HG02798 (cell line): Measurements from ENCODE around the gene CACNB2.
A peak's percentile ranks its signal among the peaks of the same experiment; 100 is the strongest.
"Not testable (repeated sequence)": the region's sequence is repeated elsewhere in the genome, so short reads cannot be mapped to it uniquely, and the experiment has no call there.

Experiments used
- ATAC-seq: cut with Tn5 transposase; IDR thresholded peaks from one replicate; pipeline ENCODE4 v1.9.1; 2021; ENCODE audit warnings: mild to moderate bottlenecking; ENCODE audit not compliant: unreplicated experiment, poor library complexity

The CACNB2 gene

DNA sequence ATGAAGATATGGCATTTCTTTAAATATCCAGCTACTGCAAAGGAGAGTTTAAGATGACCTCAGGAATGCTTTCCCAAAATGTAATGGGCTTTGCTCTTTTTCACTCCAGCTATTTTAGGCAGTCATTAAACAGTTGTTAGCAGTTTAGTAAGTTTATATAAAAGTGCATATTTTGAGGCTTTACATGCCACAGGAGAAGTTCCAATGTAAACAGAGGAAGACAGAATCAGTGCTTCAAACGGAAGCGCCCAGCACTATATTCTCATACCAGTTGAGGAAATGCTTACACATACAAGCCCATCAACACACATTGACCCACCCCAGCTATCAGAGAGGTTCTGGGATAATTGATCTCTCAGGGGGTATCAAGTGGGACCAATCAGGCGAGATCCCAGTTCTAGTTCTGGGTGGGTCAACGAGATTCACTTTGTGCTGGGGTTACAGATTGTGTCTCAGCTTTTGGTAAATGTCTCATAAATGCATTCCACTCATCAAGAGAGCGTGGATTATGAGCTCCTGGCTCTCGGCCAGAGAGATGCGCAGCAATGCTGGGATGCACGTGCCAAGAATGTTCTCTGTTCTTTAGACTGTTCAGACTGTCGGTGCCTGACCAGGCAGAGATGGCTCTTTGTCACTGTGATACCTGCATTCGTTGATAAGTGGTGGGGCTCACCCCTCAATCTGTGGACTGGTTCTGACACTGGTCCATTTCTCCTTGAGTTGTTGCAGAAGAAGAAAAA lies 55.0 kb downstream of the CACNB2 start:
- no peak for ATAC-seq

DNA sequence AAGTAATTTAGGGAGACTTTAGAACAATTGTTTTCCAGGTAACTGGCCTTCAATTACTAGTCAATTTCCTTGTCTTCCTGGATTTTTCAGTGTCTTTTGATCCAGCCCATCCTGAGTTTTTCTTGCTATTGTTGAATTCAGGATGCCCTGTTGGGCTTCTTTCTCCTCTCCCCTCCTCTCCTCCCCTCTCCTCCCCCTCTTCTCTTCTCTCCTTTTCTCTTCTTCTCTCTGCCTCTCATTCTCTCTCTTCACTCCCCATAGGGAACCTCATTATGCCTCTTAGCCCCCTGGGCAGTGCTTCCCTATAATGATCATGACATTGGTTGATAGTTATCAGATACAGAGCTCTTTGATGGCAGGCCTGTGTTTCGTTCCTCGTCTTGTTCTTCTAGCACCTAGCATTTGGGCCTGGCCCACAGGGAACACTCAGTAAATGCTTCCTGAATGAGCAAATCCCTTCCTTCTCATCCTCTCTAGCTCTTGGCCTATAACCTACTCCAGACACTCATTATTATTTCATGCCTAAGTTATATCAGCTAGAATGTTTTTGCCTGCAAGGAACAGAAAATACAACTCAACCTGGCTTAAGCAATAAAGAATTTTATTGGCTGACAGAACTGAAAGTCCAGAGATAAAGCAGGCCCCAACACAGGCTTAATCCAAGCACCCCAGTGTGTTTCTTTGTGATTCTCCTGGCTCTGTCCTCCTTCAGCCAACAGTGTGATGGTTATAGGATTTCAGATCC lies 56.8 kb downstream of the CACNB2 start:
- no peak for ATAC-seq

DNA sequence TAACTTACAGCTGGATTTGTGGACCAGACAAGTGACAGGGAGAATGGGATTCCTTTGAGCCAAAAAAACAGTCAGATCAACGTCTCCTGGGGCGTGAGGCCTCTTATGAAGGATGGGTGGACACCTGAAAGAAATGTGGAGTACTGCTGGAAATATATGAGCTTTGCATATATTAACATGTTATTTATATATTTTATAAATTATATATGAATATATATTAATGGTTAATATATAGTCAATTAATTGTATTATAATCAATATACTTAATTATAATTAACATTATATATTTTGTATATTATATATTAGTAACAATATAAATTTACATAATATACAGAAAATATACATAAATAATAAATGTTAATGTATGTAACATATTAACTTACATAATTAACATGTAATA lies 57.5 kb downstream of the CACNB2 start:
- ATAC-seq: no peak

DNA sequence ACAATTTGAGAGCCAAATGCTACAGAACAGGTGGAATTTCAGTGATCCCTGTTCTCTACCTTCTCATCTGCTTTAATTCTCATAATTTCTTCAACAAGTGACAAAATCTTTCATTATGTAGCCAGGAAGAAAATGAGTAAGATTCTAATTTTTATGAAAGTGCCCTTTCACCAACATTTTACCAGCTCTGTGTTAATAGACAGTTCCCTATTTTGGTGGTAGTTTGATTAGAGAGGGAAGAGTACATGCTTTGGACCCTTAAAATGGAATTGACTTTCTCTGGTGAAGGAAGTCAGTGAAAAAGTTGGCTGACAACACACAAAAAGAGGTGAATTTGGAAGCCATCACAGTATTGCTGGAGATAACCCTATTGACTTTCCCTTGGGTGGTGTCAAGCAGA lies 61.7 kb downstream of the CACNB2 start:
- no peak for ATAC-seq

DNA sequence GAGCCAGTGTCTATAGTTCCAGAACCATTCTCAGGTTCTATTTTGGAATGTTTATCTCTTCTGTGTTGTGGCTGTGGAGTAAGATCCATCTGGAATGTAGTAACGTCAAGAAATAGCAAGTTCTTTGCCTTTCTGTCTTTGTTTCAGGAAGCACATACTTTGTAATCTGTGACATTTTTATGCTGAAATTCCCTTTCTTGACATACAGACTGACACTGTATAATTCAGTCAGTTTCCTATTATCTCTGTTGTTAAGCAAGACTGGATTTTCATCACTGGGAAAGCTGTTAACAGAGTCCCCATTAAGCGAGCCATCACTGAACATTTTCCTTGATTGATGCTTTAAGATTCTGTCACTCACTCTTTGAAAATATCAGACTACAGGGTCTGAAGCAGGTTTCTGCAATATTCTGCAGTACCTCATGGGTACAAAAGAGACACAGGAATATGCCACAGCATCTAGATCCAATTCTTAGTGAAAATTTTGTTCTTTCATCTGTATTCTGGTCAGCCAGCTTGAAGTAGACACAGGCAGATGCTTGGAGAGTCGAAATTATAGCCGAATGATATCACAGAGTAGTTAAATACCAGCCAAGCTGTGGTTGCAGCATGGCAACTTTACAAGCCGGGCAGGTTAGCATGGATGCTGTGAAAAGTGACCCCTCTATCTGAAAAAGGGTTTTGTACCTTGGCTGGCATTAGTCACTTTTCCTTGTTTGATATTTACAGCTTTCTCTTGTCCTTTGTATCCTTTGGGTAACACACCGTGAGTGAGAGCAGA lies 62.6 kb downstream of the CACNB2 start:
- ATAC-seq: no peak

DNA sequence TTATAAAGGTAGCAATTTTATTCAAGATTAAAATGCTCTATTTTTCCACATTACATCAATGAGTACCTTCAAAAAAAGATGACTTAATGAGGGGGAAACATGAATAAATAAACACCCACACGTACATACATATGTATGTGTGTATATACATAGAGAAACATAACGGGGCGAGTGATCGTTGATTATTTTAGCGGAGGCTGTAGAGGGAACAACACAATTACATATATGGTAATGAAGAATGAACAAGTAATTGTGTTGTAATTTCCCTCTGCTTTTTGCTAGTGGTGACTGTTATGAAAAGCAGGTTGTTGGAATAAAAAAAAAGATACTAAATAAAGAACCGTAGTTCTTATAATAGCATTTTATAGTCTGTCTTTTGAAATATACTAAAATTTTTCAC lies 63.2 kb downstream of the CACNB2 start:
- no peak for ATAC-seq

DNA sequence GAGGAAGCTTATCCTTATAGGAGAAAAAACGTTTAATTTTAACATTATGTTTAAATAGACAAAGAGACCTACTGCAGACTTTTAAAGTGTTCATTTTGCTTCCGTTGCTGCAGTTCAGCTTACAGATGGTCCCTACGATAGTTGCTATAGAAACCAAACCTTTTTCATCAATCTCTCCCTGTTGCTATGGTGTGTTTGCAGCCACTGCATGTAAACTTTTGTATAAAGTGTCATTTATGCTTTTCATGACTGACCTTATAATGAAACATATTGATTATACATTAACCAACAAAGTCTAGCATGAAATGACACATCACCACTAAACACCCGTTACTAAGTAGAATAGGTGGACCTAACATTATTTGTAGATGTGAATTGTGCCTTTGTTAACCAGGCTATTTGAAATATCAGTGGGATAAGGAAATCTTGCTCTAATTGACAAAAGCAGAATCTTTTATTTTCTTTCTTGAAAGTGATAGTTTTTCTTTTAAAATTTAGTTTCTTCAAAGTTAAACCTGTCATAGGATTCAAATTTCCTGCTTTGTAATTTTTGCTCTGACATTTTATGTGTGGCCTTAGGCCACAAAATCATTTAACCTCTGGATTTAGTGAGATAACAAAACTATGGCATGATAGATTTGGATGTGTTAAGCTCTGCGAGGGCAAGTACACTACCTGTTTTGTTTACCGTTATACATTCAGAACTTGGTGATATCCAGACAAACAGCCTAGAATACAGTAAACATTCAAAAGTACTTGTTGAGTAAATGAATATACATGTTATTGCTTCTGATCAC lies 64.0 kb downstream of the CACNB2 start:
- ATAC-seq: no peak

DNA sequence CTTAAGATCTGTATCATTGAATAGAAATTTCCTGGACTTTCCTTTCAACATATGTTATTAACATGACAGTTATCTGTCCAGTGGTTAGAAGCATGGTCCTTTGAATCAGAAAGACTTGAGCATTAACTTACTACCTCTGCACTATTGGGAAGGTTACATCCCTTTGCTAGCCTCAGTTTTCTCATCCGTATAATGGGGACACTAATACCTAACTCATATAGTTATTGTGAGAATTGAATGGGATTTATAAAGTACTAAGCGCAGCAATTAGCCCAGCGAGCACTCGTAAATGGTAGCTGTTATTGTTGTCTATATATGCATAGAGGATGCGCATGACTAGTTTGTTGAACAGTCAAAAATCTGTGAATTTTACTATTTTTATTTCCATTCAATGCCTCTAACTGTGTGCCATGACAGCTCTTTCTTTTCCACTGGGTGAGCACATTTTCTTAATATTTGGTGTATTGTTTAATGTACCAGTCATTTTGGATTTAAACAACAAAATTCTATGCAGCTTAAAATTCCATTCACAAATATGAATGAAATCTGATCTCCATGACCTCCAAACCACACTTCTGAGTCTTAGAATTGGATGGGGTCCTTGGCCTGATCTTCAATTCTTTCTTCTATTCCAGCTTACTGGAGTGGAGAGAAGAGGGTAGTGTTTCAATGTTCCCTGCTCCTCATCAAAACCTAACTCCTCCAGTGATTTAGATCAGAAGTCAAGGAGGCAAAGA lies 65.0 kb downstream of the CACNB2 start:
- ATAC-seq: no peak

DNA sequence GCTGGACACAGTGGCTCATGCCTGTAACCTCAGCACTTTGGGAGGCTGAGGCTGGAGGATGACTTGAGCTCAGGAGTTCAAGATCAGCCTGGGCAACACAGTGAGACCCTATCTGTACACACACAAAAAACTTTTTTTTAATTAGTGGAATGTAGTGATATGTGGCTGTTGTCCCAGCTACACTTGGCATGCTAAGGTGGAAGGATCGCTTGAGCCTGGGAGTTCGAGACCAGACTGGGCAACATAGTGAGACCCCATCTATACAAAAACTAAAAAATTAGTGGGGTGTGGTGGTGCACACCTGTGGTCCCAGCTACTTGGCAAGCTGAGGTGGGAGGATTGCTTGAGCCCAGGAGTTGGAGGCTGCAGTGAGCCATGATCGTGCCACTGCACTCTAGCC lies 68.0 kb downstream of the CACNB2 start:
- not testable (repeated sequence) for ATAC-seq

DNA sequence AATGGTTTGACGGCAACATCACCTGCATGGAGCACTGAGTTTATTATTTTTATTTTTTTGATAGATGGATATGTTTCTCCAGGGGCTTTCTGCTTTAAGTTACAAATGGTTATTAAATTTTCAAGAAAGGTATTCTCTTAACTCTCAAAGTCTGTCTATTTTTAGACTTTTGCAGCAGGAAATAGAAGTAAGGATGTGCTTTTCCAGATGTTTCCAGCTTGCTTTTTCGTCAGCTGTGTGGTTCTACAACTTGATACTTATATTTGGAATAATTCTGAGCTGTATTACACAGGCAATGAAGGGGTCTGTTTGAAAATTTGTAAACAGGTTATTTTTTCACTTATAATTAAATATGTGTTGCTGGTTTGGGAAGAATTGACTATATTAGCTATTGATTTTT lies 69.0 kb downstream of the CACNB2 start:
- no peak for ATAC-seq

DNA sequence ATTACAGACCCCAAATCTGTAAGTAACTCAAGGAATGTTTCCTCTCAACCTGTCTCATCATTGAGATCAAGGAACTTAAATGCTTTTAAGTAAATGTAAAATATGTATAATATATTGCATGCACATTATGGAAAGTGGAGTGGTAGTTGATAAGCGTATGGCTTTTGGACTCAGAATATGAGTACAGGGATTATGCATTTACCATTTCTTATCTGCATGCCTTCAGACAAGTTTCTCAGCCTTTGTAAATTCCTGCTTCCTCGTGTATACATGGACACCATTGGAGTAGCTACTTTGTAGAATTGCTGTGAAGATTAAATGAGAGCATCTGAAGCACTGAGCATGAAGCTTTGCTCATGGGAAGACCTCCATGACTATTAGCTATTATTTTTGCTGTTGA lies 70.5 kb downstream of the CACNB2 start:
- ATAC-seq: no peak

DNA sequence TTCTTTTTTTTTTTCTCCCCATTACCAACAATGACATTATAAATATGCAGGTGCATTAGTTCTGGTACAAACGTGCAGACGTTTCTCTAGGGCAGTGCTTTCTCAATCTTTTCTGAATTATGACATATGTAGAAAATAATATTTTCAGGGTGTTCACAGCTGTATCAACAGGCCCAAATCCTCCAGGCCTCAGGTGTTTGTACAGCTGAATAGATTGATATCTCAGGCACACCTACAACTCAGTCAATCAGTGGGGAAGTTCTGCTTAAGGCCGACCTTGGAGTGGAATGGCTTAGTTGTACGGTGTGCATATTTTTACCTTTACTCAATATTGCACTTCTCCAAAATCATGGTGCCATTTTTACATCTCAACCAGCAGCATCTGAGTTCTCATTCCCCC lies 71.6 kb downstream of the CACNB2 start:
- ATAC-seq: no peak

DNA sequence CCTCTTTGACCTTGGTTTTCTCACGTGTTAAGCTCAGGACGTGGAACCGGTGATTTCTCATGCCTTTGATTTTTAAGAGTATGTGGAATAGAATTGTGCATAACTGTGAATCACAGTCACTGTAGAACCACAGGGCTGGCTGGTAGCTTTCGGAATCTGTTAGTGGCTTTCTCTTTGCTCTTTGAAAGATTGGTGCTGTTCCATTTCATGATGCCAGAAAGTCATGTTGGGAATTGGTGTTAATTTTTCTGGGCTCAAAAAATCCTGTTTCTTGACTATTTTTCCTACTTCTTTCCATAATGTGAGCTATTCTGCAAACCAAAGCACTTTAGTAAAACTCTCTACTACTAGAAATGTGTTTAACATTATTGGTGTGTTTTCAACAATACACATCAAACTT lies 73.0 kb downstream of the CACNB2 start:
- ATAC-seq: no peak

DNA sequence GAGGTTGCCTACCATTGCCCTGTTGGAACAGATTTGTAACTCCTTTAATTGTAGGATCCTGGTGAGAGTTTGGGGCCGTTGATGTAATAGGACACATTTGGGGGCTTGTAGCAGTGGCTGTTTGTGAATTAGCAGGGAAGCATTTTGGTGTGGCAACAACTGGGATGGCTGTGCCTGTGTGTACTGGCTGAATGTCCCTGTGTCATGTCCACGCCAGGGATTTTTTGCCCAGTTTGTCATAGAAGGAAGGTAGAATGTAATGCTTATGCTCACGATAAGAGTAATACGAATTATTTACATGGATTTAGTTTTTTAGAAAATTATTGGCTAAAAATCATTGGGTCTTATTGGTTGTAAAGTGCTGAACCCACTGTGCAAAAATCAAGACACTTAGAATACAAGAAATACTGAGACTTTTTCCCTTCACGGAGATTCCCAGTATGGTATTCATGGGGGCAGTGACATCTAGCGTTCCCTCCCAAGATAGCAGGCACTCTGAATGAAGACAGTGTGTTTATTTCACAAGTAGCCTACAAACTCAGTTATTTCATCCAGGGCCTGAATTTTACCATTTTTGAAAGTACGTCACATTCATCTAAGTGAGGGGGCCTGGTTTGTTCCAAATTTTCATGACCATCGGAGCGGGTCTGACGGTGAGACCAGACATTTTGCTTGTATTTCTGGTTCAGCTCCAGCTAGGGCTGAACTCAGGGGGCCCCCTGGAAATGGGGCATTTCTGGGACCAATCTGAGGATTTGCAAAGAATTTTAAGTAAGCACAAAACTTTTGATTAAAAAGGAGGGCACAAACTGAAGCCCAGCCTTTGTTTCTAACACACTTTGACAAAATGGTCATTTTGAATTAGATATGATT lies 74.7 kb downstream of the CACNB2 start:
- ATAC-seq: peak; percentile 52

DNA sequence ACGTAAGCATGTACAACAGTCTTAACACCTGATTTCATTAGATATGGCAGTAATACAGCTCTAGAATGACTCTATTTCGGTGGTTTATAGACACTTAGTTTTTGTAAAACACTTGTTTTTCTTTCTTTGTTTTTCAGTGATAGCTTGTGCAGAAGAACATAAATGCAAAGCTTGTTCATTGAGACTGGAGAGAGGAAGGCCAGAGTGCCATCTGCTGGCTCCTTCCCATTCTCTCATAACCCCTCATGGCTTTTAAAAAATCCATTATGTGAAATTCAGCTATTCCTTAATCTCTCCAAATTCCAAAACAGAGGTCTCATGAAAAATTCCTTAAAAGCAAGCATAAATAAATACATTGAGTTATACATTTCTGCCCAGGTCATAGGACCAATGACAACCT lies 76.3 kb downstream of the CACNB2 start:
- no peak for ATAC-seq

DNA sequence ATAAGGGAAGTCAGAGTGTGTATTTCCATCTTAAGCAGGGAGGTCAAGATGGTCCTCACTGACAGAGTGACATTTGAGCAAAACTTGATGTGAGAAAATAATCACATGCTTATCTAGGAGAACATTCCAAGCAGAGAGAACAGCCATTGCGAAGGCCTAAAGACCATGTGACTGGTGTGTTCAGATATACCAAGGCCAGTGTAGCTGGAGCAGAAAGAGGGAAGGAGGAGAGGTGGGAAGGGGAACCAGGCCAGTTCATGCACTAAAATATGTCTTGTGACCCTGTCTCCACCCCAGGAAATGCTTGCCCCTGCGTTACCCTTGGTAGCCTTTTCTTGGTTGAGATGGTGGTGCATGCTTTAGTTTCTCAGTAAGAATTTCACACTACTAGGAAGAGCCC lies 77.4 kb downstream of the CACNB2 start:
- ATAC-seq: no peak

DNA sequence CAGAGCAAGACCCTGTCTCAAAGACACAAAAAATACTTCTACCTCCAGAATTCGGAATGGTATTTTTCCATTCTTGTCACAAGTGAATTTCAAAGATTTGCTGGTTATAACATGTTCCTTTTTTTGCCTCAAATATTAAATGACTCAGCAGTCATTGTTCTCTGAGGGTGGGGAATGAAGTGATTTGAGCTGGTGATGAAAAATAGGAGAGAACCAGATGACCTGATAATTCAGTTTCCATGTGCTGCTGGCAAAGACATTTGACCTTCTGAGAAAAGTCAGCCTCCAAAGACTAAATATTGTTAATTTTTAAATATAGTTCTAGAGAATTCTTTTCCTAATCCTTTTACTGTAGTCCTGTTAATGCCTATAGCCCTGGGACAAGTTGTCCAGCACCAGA lies 78.9 kb downstream of the CACNB2 start:
- no peak for ATAC-seq

DNA sequence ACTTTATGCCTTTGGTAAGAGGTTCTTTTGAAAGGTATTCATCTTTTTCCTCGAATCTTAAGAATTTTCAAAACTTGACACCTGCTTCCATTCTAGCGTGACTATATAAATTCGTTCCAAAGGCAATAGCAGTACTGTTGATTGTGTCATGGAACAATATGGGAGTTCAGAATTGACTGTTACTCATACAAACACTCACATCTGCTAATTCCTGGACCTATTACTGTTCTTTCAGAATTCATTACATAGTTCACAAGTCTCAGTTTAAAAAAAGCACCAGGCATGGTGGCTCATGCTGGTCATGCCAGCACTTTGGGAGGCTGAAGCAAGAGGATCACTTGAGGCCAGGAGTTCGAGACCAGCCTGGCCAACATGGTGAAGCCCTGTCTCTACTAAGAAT lies 80.9 kb downstream of the CACNB2 start:
- ATAC-seq: no peak

DNA sequence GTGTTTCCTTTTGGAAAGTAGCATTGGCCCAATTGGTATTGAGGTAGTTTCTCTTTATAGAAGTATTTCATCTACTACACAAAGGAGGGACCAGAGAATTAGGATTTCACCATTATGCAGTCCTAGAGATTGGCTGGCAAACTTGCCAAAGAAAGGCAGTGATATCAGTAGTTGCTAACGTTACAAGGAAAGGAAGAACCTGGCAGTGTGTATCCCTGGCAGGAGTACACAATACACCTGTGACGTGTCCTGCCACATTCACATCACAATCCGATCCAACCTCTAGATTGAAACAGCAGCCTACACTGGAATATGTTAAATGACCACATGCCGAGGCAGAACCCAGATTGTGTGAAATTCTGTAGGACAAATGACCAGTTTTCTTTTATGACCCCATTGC lies 81.7 kb downstream of the CACNB2 start:
- no peak for ATAC-seq
